Endodermal cell (in vitro differentiated cells): ENCODE data around the gene SKA2. TPM values are rescaled to one million over a fixed set of nuclear protein-coding genes. Genes with fewer than 3 reads are reported as not detected.
A peak's percentile ranks its signal among the peaks of the same experiment; 100 is the strongest.

Source experiments
- DNase-seq: peaks from one replicate; pipeline ENCODE4 v3.0.0-alpha.2; 2017
- H3K27ac ChIP-seq: 2 replicates; pipeline ENCODE4 v1.5.1; 2013; ENCODE audit warnings: mild to moderate bottlenecking, low read depth, low read length, moderate library complexity
- H3K27me3 ChIP-seq: 2 replicates; pipeline ENCODE4 v1.6.1; 2013; ENCODE audit warnings: mild to moderate bottlenecking, low read length, moderate library complexity; ENCODE audit not compliant: insufficient read depth, control insufficient read depth, poor library complexity, severe bottlenecking
- H3K36me3 ChIP-seq: 2 replicates; pipeline ENCODE4 v1.7.0; 2013; ENCODE audit warnings: mild to moderate bottlenecking, low read length, moderate library complexity; ENCODE audit not compliant: control insufficient read depth, insufficient read depth
- H3K4me1 ChIP-seq: one replicate; pipeline ENCODE4 v1.7.0; 2013; ENCODE audit warnings: low read length; ENCODE audit not compliant: control insufficient read depth, insufficient read depth
- H3K4me3 ChIP-seq: 2 replicates; pipeline ENCODE4 v1.5.1; 2013; ENCODE audit warnings: mild to moderate bottlenecking, low read length, moderate library complexity
- H3K9ac ChIP-seq: 2 replicates; pipeline ENCODE4 v1.6.1; 2013; ENCODE audit warnings: mild to moderate bottlenecking, low read length, moderate library complexity; ENCODE audit not compliant: poor library complexity, severe bottlenecking; ENCODE audit errors: extremely low read depth
- H3K9me3 ChIP-seq: 2 replicates; pipeline ENCODE4 v1.6.1; 2013; ENCODE audit warnings: mild to moderate bottlenecking, low read length, moderate library complexity; ENCODE audit not compliant: control insufficient read depth
- H3K27ac Mint-ChIP-seq: 2 replicates; pipeline ENCODE4 v1.8.0; 2020; ENCODE audit warnings: mixed read lengths
- H3K27me3 Mint-ChIP-seq: 2 replicates; pipeline ENCODE4 v1.8.0; 2021; ENCODE audit warnings: mild to moderate bottlenecking, mixed read lengths; ENCODE audit not compliant: insufficient read depth
- H3K36me3 Mint-ChIP-seq: 2 replicates; pipeline ENCODE4 v1.8.0; 2020; ENCODE audit warnings: low read depth, mixed read lengths
- H3K4me1 Mint-ChIP-seq: 2 replicates; pipeline ENCODE4 v1.8.0; 2020; ENCODE audit warnings: mixed read lengths
- H3K4me3 Mint-ChIP-seq: 2 replicates; pipeline ENCODE4 v1.8.0; 2020; ENCODE audit warnings: mild to moderate bottlenecking, moderate library complexity, mixed read lengths
- H3K9me3 Mint-ChIP-seq: 2 replicates; pipeline ENCODE4 v1.8.0; 2020; ENCODE audit warnings: mild to moderate bottlenecking, mixed read lengths
- CTCF ChIP-seq: fragments of 200-600 bp; sonication (generic); conservative IDR thresholded peaks from 2 replicates; pipeline ENCODE4 v1.5.0; 2021; ENCODE audit warnings: antibody characterized with exemption, mild to moderate bottlenecking
- WGBS, 2 experiments: methylation state at CpG; one replicate each; pipeline versions ENCODE4 v1.1.5 to v1.1.7; 2013; ENCODE audit warnings: missing lambda C conversion rate in 2 of 2, mixed read lengths in 1 of 2; ENCODE audit not compliant: insufficient coverage in 1 of 2, insufficient read length in 1 of 2; 5-methylcytosine and 5-hydroxymethylcytosine counted together
- long read RNA-seq, 4 experiments: library from polyadenylated mRNA in 2 of 4; library from RNA in 1 of 4; library from capped mRNA in 1 of 4; stranded (forward) in 3 of 4; unstranded in 1 of 4; transcript quantifications; one replicate each; pipeline ENCODE4 v2.0.0, GENCODE V29; 2020 to 2021; ENCODE audit warnings: inconsistent platforms in 1 of 4
- polyA plus RNA-seq, 2 experiments: library from polyadenylated mRNA; stranded (reverse); fragments of 50-300 nt; gene quantifications; one replicate each; pipeline ENCODE4 v1.2.3, GENCODE V29; 2013
- total RNA-seq, 2 donors: library from RNA; stranded (reverse); fragmentation: NEBNext Ultra II Directional in 1 of 2; extraction: Animal tissue kit (Norgen Biotek cat#: 25700) in 1 of 2; gene quantifications; 2 replicates in 1 of 2; 3 replicates in 1 of 2; pipeline ENCODE4 v1.2.1, GENCODE V29; 2021

Gene SKA2
- 10 to 100 TPM; 62.4 to 67.3 TPM for total RNA-seq
- polyA plus RNA-seq (2013, experiment 1 of 2) = 139 TPM
- 136 TPM for polyA plus RNA-seq (2013, experiment 2 of 2)
- long read RNA-seq, experiment 1, transcript SKA2-201 (4 exons, 2,798 nt) = major isoform, 11 of 31 reads
- long read RNA-seq, experiment 1, transcript SKA2-206 (3 exons, 595 nt) = minor isoform, 8 of 31 reads
- long read RNA-seq, experiment 1, partial matches to known transcripts = 6 of 31 reads
- long read RNA-seq, experiment 1, other reads (novel, unspliced or antisense) = 4 of 31 reads
- long read RNA-seq, experiment 2, transcript SKA2-206 (3 exons, 595 nt) = minor isoform, 5 of 33 reads
- long read RNA-seq, experiment 2, transcript SKA2-201 (4 exons, 2,798 nt) = major isoform, 19 of 33 reads
- long read RNA-seq, experiment 2, partial matches to known transcripts = 0 of 33 reads
- long read RNA-seq, experiment 2, other reads (novel, unspliced or antisense) = 2 of 33 reads
- long read RNA-seq, experiment 3, transcript SKA2-206 (3 exons, 595 nt) = minor isoform, 13 of 60 reads
- long read RNA-seq, experiment 3, transcript SKA2-201 (4 exons, 2,798 nt) = major isoform, 36 of 60 reads
- long read RNA-seq, experiment 3, partial matches to known transcripts = 0 of 60 reads
- long read RNA-seq, experiment 3, other reads (novel, unspliced or antisense) = 3 of 60 reads
- long read RNA-seq, experiment 4, transcript SKA2-201 (4 exons, 2,798 nt) = major isoform, 27 of 33 reads
- long read RNA-seq, experiment 4, partial matches to known transcripts = 0 of 33 reads
- long read RNA-seq, experiment 4, other reads (novel, unspliced or antisense) = 1 of 33 reads

- H3K27me3 Mint-ChIP-seq = no peaks in the 10 kb centered on the region
- no peak for TF ChIP-seq CTCF
- WGBS, 2 experiments = 0% methylated on average over 23 to 39 of the region's 39 CpGs
- H3K9me3 Mint-ChIP-seq = no peaks in the 10 kb centered on the region
- H3K36me3 ChIP-seq = peaks cover 6% of the 10 kb centered on the region
- peak within 1 kb of the TSS; percentile 100 for H3K27ac ChIP-seq
- H3K4me1 ChIP-seq = peaks cover 10% of the 10 kb centered on the region
- H3K9me3 ChIP-seq = no peaks in the 10 kb centered on the region
- H3K4me3 Mint-ChIP-seq = no peak within 1 kb of the TSS
- H3K27me3 ChIP-seq = no peaks in the 10 kb centered on the region
- H3K4me3 ChIP-seq = peak within 1 kb of the TSS; percentile 98
- H3K36me3 Mint-ChIP-seq = peaks cover 2% of the 10 kb centered on the region
- H3K27ac Mint-ChIP-seq = no peak within 1 kb of the TSS
- H3K4me1 Mint-ChIP-seq = peaks cover 25% of the 10 kb centered on the region
- H3K9ac ChIP-seq = peak within 1 kb of the TSS; percentile 98
- DNase-seq = peak; percentile 100
These were observed at the start of gene SKA2 for GRCh38 chr17:59154721-59155438. TSS of gene SKA2 (minus strand) at chr17:59155186. CDS start at chr17:59155163, 23 bp downstream.

- Histone ChIP-seq H3K4me1 (no peaks in the 10 kb centered on the region), H3K9me3 (no peaks in the 10 kb centered on the region), H3K4me3 (no peak overlapping the region), H3K9ac (no peak overlapping the region), H3K27ac (no peak overlapping the region), H3K36me3 (peaks cover 52% of the 10 kb centered on the region), H3K27me3 (no peaks in the 10 kb centered on the region)
- no peak for TF ChIP-seq CTCF
- Mint-ChIP-seq H3K9me3 (no peaks in the 10 kb centered on the region), H3K36me3 (peaks cover 35% of the 10 kb centered on the region), H3K4me3 (no peak overlapping the region), H3K27ac (no peak overlapping the region), H3K27me3 (no peaks in the 10 kb centered on the region), H3K4me1 (no peaks in the 10 kb centered on the region)
- no peak for DNase-seq
- WGBS, 2 experiments = 100% methylated on average over 1 of the region's 1 CpG
These were observed 47.3 kb upstream of the SKA2 start for GRCh38 chr17:59202320-59202719.

- Histone ChIP-seq H3K36me3 (peaks cover 79% of the 10 kb centered on the region), H3K4me3 (no peak overlapping the region), H3K4me1 (no peaks in the 10 kb centered on the region), H3K9me3 (no peaks in the 10 kb centered on the region), H3K27ac (no peak overlapping the region), H3K9ac (no peak overlapping the region), H3K27me3 (no peaks in the 10 kb centered on the region)
- Mint-ChIP-seq H3K4me3 (no peak overlapping the region), H3K27me3 (no peaks in the 10 kb centered on the region), H3K27ac (no peak overlapping the region), H3K36me3 (peaks cover 57% of the 10 kb centered on the region), H3K9me3 (no peaks in the 10 kb centered on the region), H3K4me1 (no peaks in the 10 kb centered on the region)
- no peak for DNase-seq
- TF ChIP-seq CTCF = no peak
- 92 to 94% methylated on average over 3 to 4 of the region's 4 CpGs for WGBS, 2 experiments
These were observed 44.4 kb upstream of the SKA2 start for GRCh38 chr17:59199398-59199797.
